ENCODE data around the gene AURKAIP1.
"Not testable (repeated sequence)": the region's sequence is repeated elsewhere in the genome, so short reads cannot be mapped to it uniquely, and the experiment has no call there.

DNA sequence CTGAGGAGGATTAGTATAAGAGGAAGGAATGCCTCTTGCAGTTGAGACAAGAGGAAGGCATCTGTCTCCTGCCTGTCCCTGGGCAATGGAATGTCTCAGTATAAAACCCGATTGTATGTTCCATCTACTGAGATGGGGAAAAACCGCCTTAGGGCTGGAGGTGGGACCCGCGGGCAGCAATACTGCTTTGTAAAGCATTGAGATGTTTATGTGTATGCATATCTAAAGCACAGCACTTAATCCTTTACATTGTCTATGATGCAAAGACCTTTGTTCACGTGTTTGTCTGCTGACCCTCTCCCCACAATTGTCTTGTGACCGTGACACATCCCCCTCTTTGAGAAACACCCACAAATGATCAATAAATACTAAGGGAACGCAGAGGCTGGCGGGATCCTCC, 35.2 kb upstream of the AURKAIP1 start:
- not testable (repeated sequence) for TF ChIP-seq CTCF (conservative IDR thresholded peaks at IDR 0.05; ENCODE audit: low read depth, low read length); EZH2 (IDR thresholded peaks at IDR 0.05; ENCODE audit: low read length, unreplicated experiment); EZH2phosphoT487 (IDR thresholded peaks at IDR 0.05; ENCODE audit: borderline replicate concordance, low read length)
